Transverse colon (tissue), 4 donors: ENCODE data around the gene TBC1D10B. TPM values are rescaled to one million over a fixed set of nuclear protein-coding genes. Genes with fewer than 3 reads are reported as not detected.
"Not testable (repeated sequence)": the region's sequence is repeated elsewhere in the genome, so short reads cannot be mapped to it uniquely, and the experiment has no call there.

Experiments used
- DNase-seq: peaks from one replicate; pipeline ENCODE4 v3.0.0-alpha.2; 2019
- H3K27ac ChIP-seq, 4 donors: fragments of 200-600 bp; sonication (generic); 2 replicates each; pipeline ENCODE4 v1.5.1; 2016 to 2018; ENCODE audit warnings: inconsistent platforms in 4 of 4
- H3K27me3 ChIP-seq: fragments of 200-600 bp; sonication (generic); 2 replicates; pipeline ENCODE4 v1.5.1; 2017; ENCODE audit warnings: inconsistent platforms
- H3K36me3 ChIP-seq, 4 donors: fragments of 200-600 bp; sonication (generic); 2 replicates each; pipeline ENCODE4 v1.5.1; 2017 to 2019; ENCODE audit warnings: inconsistent platforms in 4 of 4
- H3K4me1 ChIP-seq, 4 donors: fragments of 200-600 bp; sonication (generic); 2 replicates each; pipeline ENCODE4 v1.5.1; 2017 to 2020; ENCODE audit warnings: inconsistent platforms in 4 of 4
- H3K4me3 ChIP-seq, 4 donors: fragments of 200-600 bp; sonication (generic); 1 replicate in 1 of 4; 2 replicates in 3 of 4; pipeline versions ENCODE4 v1.5.1 to v1.6.1; 2017 to 2019; ENCODE audit warnings: inconsistent platforms in 4 of 4
- H3K9me3 ChIP-seq, 2 donors: fragments of 200-600 bp; sonication (generic); 2 replicates each; pipeline ENCODE4 v1.5.1; 2017 to 2019; ENCODE audit warnings: inconsistent platforms in 2 of 2
- CTCF ChIP-seq, 5 experiments: fragments of 200-600 bp in 3 of 5; fragments of 450-650 bp in 2 of 5; sonication (generic) in 3 of 5; IDR thresholded peaks; 1 replicate in 2 of 5; 2 replicates in 3 of 5; pipeline ENCODE4 v1.5.1; 2016 to 2017; ENCODE audit warnings: antibody characterized with exemption in 5 of 5, inconsistent platforms in 3 of 5, mild to moderate bottlenecking in 2 of 5, moderate library complexity in 1 of 5
- EP300 ChIP-seq: sonication (generic); formaldehyde crosslinking; IDR thresholded peaks from one replicate; pipeline ENCODE4 v1.6.1; 2017; ENCODE audit warnings: antibody characterized with exemption, low read depth
- POLR2A ChIP-seq: fragments of 450-650 bp; IDR thresholded peaks from one replicate; pipeline ENCODE4 v1.6.1; 2016; ENCODE audit warnings: antibody characterized with exemption, mild to moderate bottlenecking, moderate library complexity
- POLR2AphosphoS5 ChIP-seq, 3 donors: sonication (generic); formaldehyde crosslinking; IDR thresholded peaks; one replicate each; pipeline ENCODE4 v1.6.1; 2016; ENCODE audit warnings: antibody characterized with exemption in 3 of 3
- WGBS, 2 donors: methylation state at CpG; one replicate each; pipeline ENCODE4 v1.1.5; 2018; ENCODE audit warnings: low coverage in 1 of 2; 5-methylcytosine and 5-hydroxymethylcytosine counted together
- in situ Hi-C, 4 donors: fragments of 200-750 bp; cut with MboI; loops; one replicate each; pipeline versions ENCODE4 v1.15.0 to v1.15.1; 2017; ENCODE audit warnings: low sequenced_read_pairs in 3 of 4, low pct_ligation_motif_present in 1 of 4, low pct_unique_long_range_greater_than_20kb in 1 of 4
- intact Hi-C: fragments of 100-400 bp; cut with DNase I; formaldehyde crosslinking; loops from one replicate; pipeline ENCODE4 v1.15.1; 2023; ENCODE audit warnings: low total_unique reads
- total RNA-seq, 4 donors: library from RNA; depleted of rRNA; stranded (reverse); fragments of >200 nt; gene quantifications; one replicate each; pipeline ENCODE4 v1.1.0, GENCODE V29; 2016

TBC1D10B gene
- total RNA-seq, 4 donors from 2014 or later, result 32.5 to 62.9 (median 40.3) TPM

- TF ChIP-seq POLR2AphosphoS5 (IDR thresholded peaks at IDR 0.05) (no peak), EP300 (no peak), POLR2A (no peak), CTCF (IDR thresholded peaks at IDR 0.05) (no peak)
- intact Hi-C loops (no loop called here), in situ Hi-C loops (no loop called here)
- peaks cover 0 to 6% (median 0%) of the 10 kb centered on the region in 4 donors for H3K36me3 ChIP-seq
- H3K9me3 ChIP-seq, result no peaks in the 10 kb centered on the region
- no peak for DNase-seq
- H3K27ac ChIP-seq, result no peak overlapping the region
- H3K4me3 ChIP-seq, result no peak overlapping the region
- no peaks in the 10 kb centered on the region for H3K27me3 ChIP-seq
- peaks cover 24 to 50% (median 26%) of the 10 kb centered on the region in 4 donors for H3K4me1 ChIP-seq
- 70 to 85% methylated on average over 2 to 4 of the region's 4 CpGs for WGBS, 2 donors
These were observed 26.8 kb upstream of the TBC1D10B start for GRCh38 chr16:30397056-30397455.

GRCh38 chr16:30396627-30397026, 26.3 kb upstream of the TBC1D10B start:
- H3K9me3 ChIP-seq, H3K36me3 ChIP-seq, H3K27me3 ChIP-seq, DNase-seq, intact Hi-C loops, in situ Hi-C loops: not testable (repeated sequence)
- H3K4me3 ChIP-seq, result peak overlapping the region in 1 of 4 donors; percentile 65
- H3K4me1 ChIP-seq, result peaks cover 24 to 48% (median 26%) of the 10 kb centered on the region in 4 donors
- 68 to 77% methylated on average over 3 to 4 of the region's 4 CpGs for WGBS, 2 donors
- H3K27ac ChIP-seq, result peak overlapping the region in 1 of 4 donors; percentile 84

- intact Hi-C loops, result no loop called here
- Histone ChIP-seq H3K36me3 (peaks cover 0 to 6% (median 0%) of the 10 kb centered on the region in 4 donors), H3K4me3 (peak overlapping the region; percentile 58 to 90 (median 69)), H3K27ac (peak overlapping the region; percentile 84 to 86 (median 86)), H3K4me1 (peaks cover 22 to 42% (median 25%) of the 10 kb centered on the region in 4 donors), H3K27me3 (no peaks in the 10 kb centered on the region), H3K9me3 (no peaks in the 10 kb centered on the region)
- 14 to 23% methylated on average over 8 to 13 of the region's 13 CpGs for WGBS, 2 donors
- DNase-seq, result no peak
- TF ChIP-seq POLR2A (no peak), CTCF (IDR thresholded peaks at IDR 0.05) (no peak), POLR2AphosphoS5 (IDR thresholded peaks at IDR 0.05) (no peak), EP300 (no peak)
- in situ Hi-C loops, result no loop called here
These were observed 25.8 kb upstream of the TBC1D10B start for GRCh38 chr16:30395992-30396585.

- H3K4me1 ChIP-seq, result peaks cover 18 to 38% (median 23%) of the 10 kb centered on the region in 4 donors
- TF ChIP-seq POLR2A, result peak; percentile 12
- peak; percentile 18 to 46 (median 39) for TF ChIP-seq POLR2AphosphoS5 (IDR thresholded peaks at IDR 0.05)
- peak in 4 of 5 experiments; percentile 24 to 37 (median 32) for TF ChIP-seq CTCF (IDR thresholded peaks at IDR 0.05)
- TF ChIP-seq EP300, result no peak
- H3K36me3 ChIP-seq, result peaks cover 0 to 6% (median 0%) of the 10 kb centered on the region in 4 donors
- DNase-seq, result peak; percentile 89
- peak within 1 kb of the TSS; percentile 84 to 86 (median 86) for H3K27ac ChIP-seq
- no peaks in the 10 kb centered on the region for H3K9me3 ChIP-seq
- 1% methylated on average over 72 of the region's 103 CpGs; no CpG with 5 or more reads in 1 of the 2 donors for WGBS, 2 donors
- intact Hi-C loops, result no loop called here
- in situ Hi-C loops, result no loop called here
- H3K4me3 ChIP-seq, result peak within 1 kb of the TSS; percentile 58 to 90 (median 69)
- no peaks in the 10 kb centered on the region for H3K27me3 ChIP-seq
These were observed 25.1 kb upstream of the TBC1D10B start, which contains the start of gene ZNF48 for GRCh38 chr16:30395155-30395991. Gene ZNF48 (plus strand): TSS chr16:30395420. CDS start chr16:30395795, 375 bp downstream.
